ENCODE data around the gene RFC5.

RFC5 gene

GRCh38 chr12:118052324-118053070 is 36.0 kb downstream of the RFC5 start:
- DNase-seq (peak; percentile 41), ATAC-seq (peak; percentile 83)
- Mint-ChIP-seq H3K9me3 (no peaks in the 10 kb centered on the region), H3K36me3 (ENCODE audit: low read depth) (peaks cover 32% of the 10 kb centered on the region), H3K27me3 (no peaks in the 10 kb centered on the region), H3K4me3 (no peak overlapping the region), H3K4me1 (peaks cover 48% of the 10 kb centered on the region), H3K27ac (peak overlapping the region; percentile 88)

- H3K4me3 Mint-ChIP-seq: no peak overlapping the region
- no peaks in the 10 kb centered on the region for H3K9me3 Mint-ChIP-seq
- H3K27me3 Mint-ChIP-seq: no peaks in the 10 kb centered on the region
- peaks cover 48% of the 10 kb centered on the region for H3K4me1 Mint-ChIP-seq
- peaks cover 32% of the 10 kb centered on the region for H3K36me3 Mint-ChIP-seq (ENCODE audit: low read depth)
- DNase-seq (no peak), ATAC-seq (no peak)
- peak overlapping the region; percentile 88 for H3K27ac Mint-ChIP-seq
Measured at GRCh38 chr12:118053071-118053985, 36.8 kb downstream of the RFC5 start.

- DNase-seq: peak; percentile 78
- no peaks in the 10 kb centered on the region for H3K27me3 Mint-ChIP-seq
- ATAC-seq: peak; percentile 74
- H3K9me3 Mint-ChIP-seq: no peaks in the 10 kb centered on the region
- no peak overlapping the region for H3K4me3 Mint-ChIP-seq
- H3K27ac Mint-ChIP-seq: no peak overlapping the region
- peaks cover 57% of the 10 kb centered on the region for H3K4me1 Mint-ChIP-seq
- H3K36me3 Mint-ChIP-seq (ENCODE audit: low read depth): peaks cover 28% of the 10 kb centered on the region
Measured at GRCh38 chr12:118055144-118055557, 38.6 kb downstream of the RFC5 start.

- ATAC-seq: no peak
- H3K4me1 Mint-ChIP-seq: peaks cover 54% of the 10 kb centered on the region
- no peaks in the 10 kb centered on the region for H3K27me3 Mint-ChIP-seq
- peaks cover 20% of the 10 kb centered on the region for H3K36me3 Mint-ChIP-seq (ENCODE audit: low read depth)
- H3K9me3 Mint-ChIP-seq: no peaks in the 10 kb centered on the region
- DNase-seq: no peak
- H3K27ac Mint-ChIP-seq: peak overlapping the region; percentile 56
- no peak overlapping the region for H3K4me3 Mint-ChIP-seq
Measured at GRCh38 chr12:118055865-118056773, 39.6 kb downstream of the RFC5 start.

GRCh38 chr12:118058227-118058626 is 41.7 kb downstream of the RFC5 start:
- Mint-ChIP-seq H3K27ac (no peak overlapping the region), H3K4me1 (peaks cover 45% of the 10 kb centered on the region), H3K9me3 (no peaks in the 10 kb centered on the region), H3K4me3 (no peak overlapping the region), H3K27me3 (no peaks in the 10 kb centered on the region), H3K36me3 (ENCODE audit: low read depth) (peaks cover 7% of the 10 kb centered on the region)
- ATAC-seq (no peak), DNase-seq (no peak)

- Mint-ChIP-seq H3K9me3 (no peaks in the 10 kb centered on the region), H3K36me3 (ENCODE audit: low read depth) (peaks cover 7% of the 10 kb centered on the region), H3K4me1 (peaks cover 45% of the 10 kb centered on the region), H3K27me3 (no peaks in the 10 kb centered on the region), H3K4me3 (peak overlapping the region; percentile 84), H3K27ac (peak overlapping the region; percentile 92)
- ATAC-seq (no peak), DNase-seq (no peak)
Measured at GRCh38 chr12:118058881-118059280, 42.4 kb downstream of the RFC5 start.

- DNase-seq: no peak
- ATAC-seq: no peak
- H3K4me3 Mint-ChIP-seq: peak overlapping the region; percentile 84
- peaks cover 52% of the 10 kb centered on the region for H3K4me1 Mint-ChIP-seq
- H3K9me3 Mint-ChIP-seq: no peaks in the 10 kb centered on the region
- no peaks in the 10 kb centered on the region for H3K27me3 Mint-ChIP-seq
- peaks cover 7% of the 10 kb centered on the region for H3K36me3 Mint-ChIP-seq (ENCODE audit: low read depth)
- H3K27ac Mint-ChIP-seq: peak overlapping the region; percentile 92
Measured at GRCh38 chr12:118059341-118060191, 43.1 kb downstream of the RFC5 start.

GRCh38 chr12:118060301-118061010 is 44.0 kb downstream of the RFC5 start:
- peak overlapping the region; percentile 92 for H3K27ac Mint-ChIP-seq
- H3K36me3 Mint-ChIP-seq (ENCODE audit: low read depth): peaks cover 7% of the 10 kb centered on the region
- DNase-seq (peak; percentile 34), ATAC-seq (peak; percentile 33)
- H3K9me3 Mint-ChIP-seq: no peaks in the 10 kb centered on the region
- no peaks in the 10 kb centered on the region for H3K27me3 Mint-ChIP-seq
- H3K4me3 Mint-ChIP-seq: peak overlapping the region; percentile 84
- peaks cover 56% of the 10 kb centered on the region for H3K4me1 Mint-ChIP-seq

GRCh38 chr12:118061011-118061872 is 44.7 kb downstream of the RFC5 start, which contains the start of gene WSB2:
Gene WSB2 (minus strand): TSS chr12:118061179. CDS start chr12:118061048, 131 bp downstream.
- ATAC-seq: peak; percentile 17
- H3K4me3 Mint-ChIP-seq: peak within 1 kb of the TSS; percentile 88
- H3K36me3 Mint-ChIP-seq (ENCODE audit: low read depth): peaks cover 7% of the 10 kb centered on the region
- no peaks in the 10 kb centered on the region for H3K9me3 Mint-ChIP-seq
- DNase-seq: peak; percentile 68
- H3K4me1 Mint-ChIP-seq: peaks cover 55% of the 10 kb centered on the region
- H3K27me3 Mint-ChIP-seq: peaks cover 1% of the 10 kb centered on the region
- peak within 1 kb of the TSS; percentile 93 for H3K27ac Mint-ChIP-seq

GRCh38 chr12:118061873-118062843 is 45.7 kb downstream of the RFC5 start:
- no peaks in the 10 kb centered on the region for H3K9me3 Mint-ChIP-seq
- peak overlapping the region; percentile 93 for H3K27ac Mint-ChIP-seq
- DNase-seq: peak; percentile 25
- peaks cover 7% of the 10 kb centered on the region for H3K36me3 Mint-ChIP-seq (ENCODE audit: low read depth)
- H3K4me1 Mint-ChIP-seq: peaks cover 55% of the 10 kb centered on the region
- H3K27me3 Mint-ChIP-seq: peaks cover 7% of the 10 kb centered on the region
- no peak for ATAC-seq
- H3K4me3 Mint-ChIP-seq: peak overlapping the region; percentile 88

- H3K9me3 Mint-ChIP-seq: no peaks in the 10 kb centered on the region
- ATAC-seq (no peak), DNase-seq (no peak)
- H3K4me3 Mint-ChIP-seq: peak overlapping the region; percentile 42
- H3K27ac Mint-ChIP-seq: peak overlapping the region; percentile 33
- peaks cover 8% of the 10 kb centered on the region for H3K27me3 Mint-ChIP-seq
- peaks cover 59% of the 10 kb centered on the region for H3K4me1 Mint-ChIP-seq
- peaks cover 6% of the 10 kb centered on the region for H3K36me3 Mint-ChIP-seq (ENCODE audit: low read depth)
Measured at GRCh38 chr12:118063576-118064391, 47.3 kb downstream of the RFC5 start.

Data from activated naive CD8-positive, alpha-beta T cell treated with anti-CD3 and anti-CD28 coated beads, Interleukin-2, amount 50 U/mL, for 24 hours (primary cell).